ENCODE results near the gene TMEM119.
"Not testable (repeated sequence)": the region's sequence is repeated elsewhere in the genome, so short reads cannot be mapped to it uniquely, and the experiment has no call there.

Gene TMEM119

GRCh38 chr12:108576660-108577234 lies 21.1 kb downstream of the TMEM119 start:
- Histone ChIP-seq H3K9ac (ENCODE audit: low read depth, low read length) (no peak overlapping the region), H3K4me3 (ENCODE audit: low read depth, low read length) (no peak overlapping the region), H3K9me3 (ENCODE audit: control insufficient read depth, insufficient read depth, low read length) (no peaks in the 10 kb centered on the region), H3K36me3 (ENCODE audit: control insufficient read depth, insufficient read depth, low read length) (no peaks in the 10 kb centered on the region), H3K27ac (ENCODE audit: low read depth, low read length) (no peak overlapping the region), H3K27me3 (ENCODE audit: control insufficient read depth, insufficient read depth, low read length) (no peaks in the 10 kb centered on the region), H3K4me1 (ENCODE audit: control insufficient read depth, insufficient read depth, low read length) (no peaks in the 10 kb centered on the region)

GRCh38 chr12:108575199-108575912 lies 22.5 kb downstream of the TMEM119 start:
- no peak overlapping the region for H3K27ac ChIP-seq (ENCODE audit: low read depth, low read length)
- H3K4me3 ChIP-seq (ENCODE audit: low read depth, low read length) = no peak overlapping the region
- no peaks in the 10 kb centered on the region for H3K27me3 ChIP-seq (ENCODE audit: control insufficient read depth, insufficient read depth, low read length)
- no peaks in the 10 kb centered on the region for H3K36me3 ChIP-seq (ENCODE audit: control insufficient read depth, insufficient read depth, low read length)
- H3K9ac ChIP-seq (ENCODE audit: low read depth, low read length) = no peak overlapping the region
- no peaks in the 10 kb centered on the region for H3K9me3 ChIP-seq (ENCODE audit: control insufficient read depth, insufficient read depth, low read length)
- no peaks in the 10 kb centered on the region for H3K4me1 ChIP-seq (ENCODE audit: control insufficient read depth, insufficient read depth, low read length)

- H3K4me1 ChIP-seq (ENCODE audit: control insufficient read depth, insufficient read depth, low read length); H3K9me3 ChIP-seq (ENCODE audit: control insufficient read depth, insufficient read depth, low read length); H3K27me3 ChIP-seq (ENCODE audit: control insufficient read depth, insufficient read depth, low read length); H3K27ac ChIP-seq (ENCODE audit: low read depth, low read length); H3K9ac ChIP-seq (ENCODE audit: low read depth, low read length); H3K4me3 ChIP-seq (ENCODE audit: low read depth, low read length); H3K36me3 ChIP-seq (ENCODE audit: control insufficient read depth, insufficient read depth, low read length): not testable (repeated sequence)
These were observed 23.6 kb downstream of the TMEM119 start for GRCh38 chr12:108574276-108574675.

GRCh38 chr12:108573317-108573716 lies 24.6 kb downstream of the TMEM119 start:
- no peaks in the 10 kb centered on the region for H3K27me3 ChIP-seq (ENCODE audit: control insufficient read depth, insufficient read depth, low read length)
- H3K9ac ChIP-seq (ENCODE audit: low read depth, low read length) = no peak overlapping the region
- no peak overlapping the region for H3K4me3 ChIP-seq (ENCODE audit: low read depth, low read length)
- H3K36me3 ChIP-seq (ENCODE audit: control insufficient read depth, insufficient read depth, low read length) = peaks cover 15% of the 10 kb centered on the region
- no peak overlapping the region for H3K27ac ChIP-seq (ENCODE audit: low read depth, low read length)
- H3K4me1 ChIP-seq (ENCODE audit: control insufficient read depth, insufficient read depth, low read length) = no peaks in the 10 kb centered on the region
- no peaks in the 10 kb centered on the region for H3K9me3 ChIP-seq (ENCODE audit: control insufficient read depth, insufficient read depth, low read length)

GRCh38 chr12:108572166-108572790 lies 25.6 kb downstream of the TMEM119 start:
- Histone ChIP-seq H3K27ac (ENCODE audit: low read depth, low read length) (no peak overlapping the region), H3K4me3 (ENCODE audit: low read depth, low read length) (no peak overlapping the region), H3K27me3 (ENCODE audit: control insufficient read depth, insufficient read depth, low read length) (no peaks in the 10 kb centered on the region), H3K9me3 (ENCODE audit: control insufficient read depth, insufficient read depth, low read length) (no peaks in the 10 kb centered on the region), H3K36me3 (ENCODE audit: control insufficient read depth, insufficient read depth, low read length) (peaks cover 26% of the 10 kb centered on the region), H3K4me1 (ENCODE audit: control insufficient read depth, insufficient read depth, low read length) (no peaks in the 10 kb centered on the region), H3K9ac (ENCODE audit: low read depth, low read length) (no peak overlapping the region)

- H3K27ac ChIP-seq (ENCODE audit: low read depth, low read length) = no peak overlapping the region
- H3K36me3 ChIP-seq (ENCODE audit: control insufficient read depth, insufficient read depth, low read length) = peaks cover 31% of the 10 kb centered on the region
- H3K4me1 ChIP-seq (ENCODE audit: control insufficient read depth, insufficient read depth, low read length) = no peaks in the 10 kb centered on the region
- H3K9ac ChIP-seq (ENCODE audit: low read depth, low read length) = no peak overlapping the region
- no peaks in the 10 kb centered on the region for H3K9me3 ChIP-seq (ENCODE audit: control insufficient read depth, insufficient read depth, low read length)
- H3K27me3 ChIP-seq (ENCODE audit: control insufficient read depth, insufficient read depth, low read length) = no peaks in the 10 kb centered on the region
- H3K4me3 ChIP-seq (ENCODE audit: low read depth, low read length) = no peak overlapping the region
These were observed 26.2 kb downstream of the TMEM119 start for GRCh38 chr12:108571609-108572165.

GRCh38 chr12:108570743-108571608 lies 26.9 kb downstream of the TMEM119 start:
- Histone ChIP-seq H3K4me1 (ENCODE audit: control insufficient read depth, insufficient read depth, low read length) (no peaks in the 10 kb centered on the region), H3K9me3 (ENCODE audit: control insufficient read depth, insufficient read depth, low read length) (no peaks in the 10 kb centered on the region), H3K36me3 (ENCODE audit: control insufficient read depth, insufficient read depth, low read length) (peaks cover 39% of the 10 kb centered on the region), H3K9ac (ENCODE audit: low read depth, low read length) (no peak overlapping the region), H3K4me3 (ENCODE audit: low read depth, low read length) (no peak overlapping the region), H3K27ac (ENCODE audit: low read depth, low read length) (no peak overlapping the region), H3K27me3 (ENCODE audit: control insufficient read depth, insufficient read depth, low read length) (no peaks in the 10 kb centered on the region)

GRCh38 chr12:108568338-108569154 lies 29.3 kb downstream of the TMEM119 start:
- no peaks in the 10 kb centered on the region for H3K9me3 ChIP-seq (ENCODE audit: control insufficient read depth, insufficient read depth, low read length)
- peaks cover 60% of the 10 kb centered on the region for H3K36me3 ChIP-seq (ENCODE audit: control insufficient read depth, insufficient read depth, low read length)
- H3K27me3 ChIP-seq (ENCODE audit: control insufficient read depth, insufficient read depth, low read length) = no peaks in the 10 kb centered on the region
- H3K9ac ChIP-seq (ENCODE audit: low read depth, low read length) = no peak overlapping the region
- H3K4me1 ChIP-seq (ENCODE audit: control insufficient read depth, insufficient read depth, low read length) = no peaks in the 10 kb centered on the region
- H3K27ac ChIP-seq (ENCODE audit: low read depth, low read length) = no peak overlapping the region
- H3K4me3 ChIP-seq (ENCODE audit: low read depth, low read length) = no peak overlapping the region

- Histone ChIP-seq H3K4me1 (ENCODE audit: control insufficient read depth, insufficient read depth, low read length) (no peaks in the 10 kb centered on the region), H3K4me3 (ENCODE audit: low read depth, low read length) (no peak overlapping the region), H3K36me3 (ENCODE audit: control insufficient read depth, insufficient read depth, low read length) (peaks cover 60% of the 10 kb centered on the region), H3K9ac (ENCODE audit: low read depth, low read length) (no peak overlapping the region), H3K27ac (ENCODE audit: low read depth, low read length) (no peak overlapping the region), H3K27me3 (ENCODE audit: control insufficient read depth, insufficient read depth, low read length) (no peaks in the 10 kb centered on the region), H3K9me3 (ENCODE audit: control insufficient read depth, insufficient read depth, low read length) (no peaks in the 10 kb centered on the region)
These were observed 30.2 kb downstream of the TMEM119 start for GRCh38 chr12:108567406-108568337.

All from HUES48 (cell line).